GM12892 (cell line): Measurements from ENCODE around the gene ITFG1.
"Not testable (repeated sequence)": the region's sequence is repeated elsewhere in the genome, so short reads cannot be mapped to it uniquely, and the experiment has no call there.

Experiments
- DNase-seq: peaks from one replicate; pipeline ENCODE4 v3.0.0; 2011; ENCODE audit not compliant: insufficient read length
- FAIRE-seq: peaks from 2 replicates; lab custom pipeline; 2011; peaks lifted over from hg19 to GRCh38; lab: Jason Lieb, UNC
- POLR2A ChIP-seq: IDR thresholded peaks from 2 replicates; pipeline ENCODE4 v1.6.1; 2011; ENCODE audit warnings: low read depth, low read length, control low read depth
- POLR2AphosphoS5 ChIP-seq: IDR thresholded peaks from 2 replicates; pipeline ENCODE4 v1.6.1; 2011; ENCODE audit warnings: low read depth, low read length, control low read depth
- TAF1 ChIP-seq: IDR thresholded peaks from 2 replicates; pipeline ENCODE4 v1.6.1; 2011; ENCODE audit warnings: low read depth, mild to moderate bottlenecking, control low read depth, low read length, borderline replicate concordance

The ITFG1 gene

GRCh38 chr16:47143677-47144558 is 316.9 kb downstream of the ITFG1 start, which contains the start of gene NETO2:
TSS of gene NETO2 (minus strand) at chr16:47143945. CDS start at chr16:47143612, 333 bp downstream.
- peak; percentile 55 for DNase-seq
- peak; percentile 74 for FAIRE-seq
- no peak for TF ChIP-seq POLR2AphosphoS5
- TF ChIP-seq POLR2A = peak; percentile 81; the same call in 1 of the 2 replicates
- 0 out of 2 replicates have a peak, but pooled peaks have one; percentile 17 for TF ChIP-seq TAF1

DNA sequence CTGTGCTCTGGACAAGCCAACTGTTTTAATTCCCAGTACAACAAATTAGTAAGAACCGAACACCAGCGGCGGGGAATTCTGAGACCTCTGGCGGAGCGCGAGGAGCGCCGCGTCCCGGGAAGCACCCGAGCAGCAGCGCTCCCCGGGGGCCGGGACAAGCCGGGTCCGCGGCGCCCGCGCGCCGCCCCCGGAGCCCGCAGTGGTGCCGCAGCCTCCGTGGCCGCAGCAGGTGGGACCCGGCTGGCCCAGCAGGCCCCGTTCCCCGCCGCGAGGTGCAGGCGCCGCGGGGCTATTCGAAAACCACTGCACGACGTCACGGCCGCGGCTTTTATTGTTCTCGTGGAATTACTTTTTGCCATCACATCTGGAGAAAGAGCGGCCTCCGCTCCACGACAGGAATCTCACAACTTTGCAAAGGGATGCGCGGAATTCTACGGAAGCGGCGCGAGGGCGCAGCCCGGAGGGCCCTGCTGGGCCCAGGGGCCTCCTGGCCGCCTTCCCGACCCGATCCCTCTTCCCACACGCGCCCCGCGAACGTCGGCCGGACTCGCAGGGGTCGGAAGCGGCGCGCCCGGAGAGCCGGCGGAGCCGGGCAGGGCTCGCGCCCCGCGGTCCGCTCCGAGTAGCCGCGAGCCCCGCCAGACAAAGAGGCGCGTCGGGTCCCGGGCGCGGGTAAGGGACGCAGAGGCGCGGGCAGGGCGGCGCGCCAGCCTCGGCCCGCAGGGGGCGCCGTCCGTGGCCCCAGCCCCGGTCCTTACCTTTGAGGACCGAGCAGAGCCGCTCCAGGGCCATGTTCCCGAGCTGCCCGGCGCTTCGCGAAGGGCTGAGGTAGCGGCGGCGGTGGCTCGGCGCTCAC is 317.8 kb downstream of the ITFG1 start:
- TF ChIP-seq POLR2AphosphoS5 (no peak), POLR2A (no peak), TAF1 (no peak)
- DNase-seq (peak; percentile 74), FAIRE-seq (peak; percentile 51)

DNA sequence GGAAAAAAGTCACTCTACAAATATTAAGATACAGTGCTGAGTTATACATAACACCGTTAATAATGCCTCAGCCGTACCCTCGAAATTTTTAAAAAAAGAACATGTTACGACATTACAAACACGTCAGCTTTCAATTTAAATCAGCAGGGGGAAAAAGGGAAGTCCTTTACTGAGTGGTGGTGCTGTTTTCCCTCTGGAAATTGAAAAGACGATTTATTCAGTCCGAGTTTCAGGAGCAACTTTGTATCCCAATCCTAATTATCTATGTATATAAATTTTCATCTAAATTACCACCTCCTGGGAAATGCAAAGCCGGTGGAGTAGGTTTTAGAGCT is 318.4 kb downstream of the ITFG1 start:
- FAIRE-seq = no peak
- no peak for TF ChIP-seq TAF1
- DNase-seq = peak; percentile 8

- FAIRE-seq = peak; percentile 99
Measured at GRCh38 chr16:47141773-47142485, 318.9 kb downstream of the ITFG1 start.

GRCh38 chr16:47140686-47141085 is 320.2 kb downstream of the ITFG1 start:
- no peak for DNase-seq
- no peak for FAIRE-seq

More at GRCh38 chr16:47141773-47142485, 318.9 kb downstream of the ITFG1 start:
- TF ChIP-seq TAF1 (no peak), POLR2A (peak; percentile 45; the same call in 1 of the 2 replicates)
- peak; percentile 47 for DNase-seq

GRCh38 chr16:47139561-47140185 is 321.2 kb downstream of the ITFG1 start:
- DNase-seq (no peak), FAIRE-seq (no peak)
- no peak for TF ChIP-seq POLR2AphosphoS5
- TF ChIP-seq TAF1 = no peak
- no peak for TF ChIP-seq POLR2A

More at GRCh38 chr16:47140686-47141085, 320.2 kb downstream of the ITFG1 start:
- no peak for TF ChIP-seq TAF1
- TF ChIP-seq POLR2A = no peak
- TF ChIP-seq POLR2AphosphoS5 = no peak

GRCh38 chr16:47137925-47138324 is 322.9 kb downstream of the ITFG1 start:
- FAIRE-seq, DNase-seq: not testable (repeated sequence)

DNA sequence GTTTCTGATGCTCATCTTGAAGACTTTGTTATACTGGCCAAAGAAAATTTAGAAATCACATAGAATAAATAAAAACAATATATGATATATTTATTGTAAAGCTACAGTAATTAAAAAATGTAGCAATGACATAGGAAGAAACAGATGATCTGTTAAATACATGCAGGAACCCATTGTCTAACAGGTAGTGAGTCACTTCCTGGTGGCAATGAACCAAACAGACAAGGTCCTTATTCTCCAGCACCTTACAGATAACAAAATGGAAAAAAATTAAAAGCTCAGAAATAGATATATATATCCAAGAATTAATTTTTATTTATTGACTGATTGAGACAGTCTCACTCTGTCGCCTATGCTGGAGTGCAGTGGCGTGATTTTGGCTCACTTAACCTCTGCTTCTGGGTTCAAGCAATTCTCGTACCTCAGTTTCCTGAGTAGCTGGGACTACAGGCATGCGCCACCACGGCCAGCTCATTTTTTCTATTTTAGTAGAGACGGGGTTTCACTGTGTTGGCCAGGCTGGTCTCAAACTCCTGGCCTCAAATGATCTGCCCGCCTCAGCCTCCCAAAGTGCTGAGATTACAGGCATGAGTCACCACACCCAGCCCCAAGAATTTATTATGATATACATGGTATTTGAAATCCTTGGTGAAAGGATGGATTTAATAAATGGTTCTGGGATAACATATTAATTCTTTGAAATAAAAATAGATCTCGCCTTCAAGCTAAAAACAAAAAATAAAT is 324.6 kb downstream of the ITFG1 start:
- DNase-seq (no peak), FAIRE-seq (no peak)
- TF ChIP-seq POLR2A (no peak), TAF1 (no peak), POLR2AphosphoS5 (no peak)

DNA sequence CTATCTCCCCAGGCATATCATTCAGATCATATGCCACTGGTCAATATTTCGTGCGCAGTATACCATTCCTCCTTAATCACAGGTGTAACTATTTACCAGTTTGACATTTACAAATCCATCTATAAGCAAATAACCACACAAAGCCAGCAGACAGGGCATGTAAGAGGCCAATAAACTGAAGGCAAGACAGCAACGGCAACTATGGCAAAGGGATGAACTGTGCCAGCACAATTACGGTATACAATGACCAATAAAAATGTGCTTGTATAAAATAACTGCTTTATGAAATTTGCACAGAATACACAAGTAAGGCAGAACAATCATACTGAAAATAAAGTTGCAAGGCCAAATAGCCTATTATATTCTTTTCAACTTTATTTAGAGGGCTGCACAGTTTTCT is 326.3 kb downstream of the ITFG1 start:
- DNase-seq (no peak), FAIRE-seq (no peak)

GRCh38 chr16:47132308-47132707 is 328.6 kb downstream of the ITFG1 start:
- DNase-seq (no peak), FAIRE-seq (peak; percentile 40)
- no peak for TF ChIP-seq POLR2A
- TF ChIP-seq POLR2AphosphoS5 = no peak
- TF ChIP-seq TAF1 = no peak

More for the DNA sequence above, 326.3 kb downstream of the ITFG1 start:
- TF ChIP-seq TAF1 (no peak), POLR2AphosphoS5 (no peak), POLR2A (no peak)
